ENCODE results near the gene MANBA.

The MANBA gene

GRCh38 chr4:102639598-102639997, 121.2 kb downstream of the MANBA start:
- no peak overlapping the region for H3K4me2 ChIP-seq
- H3K4me3 ChIP-seq (IDR thresholded peaks at IDR 0.05; ENCODE audit: insufficient read depth, low read depth, low read length), result no peak overlapping the region
- no peaks in the 10 kb centered on the region for H3K4me1 ChIP-seq (ENCODE audit: low read depth, poor library complexity, severe bottlenecking)
- no peaks in the 10 kb centered on the region for H3K36me3 ChIP-seq (ENCODE audit: insufficient read depth)
- no peaks in the 10 kb centered on the region for H4K20me1 ChIP-seq (ENCODE audit: insufficient read depth)
- H3K79me2 ChIP-seq (ENCODE audit: insufficient read depth, low read depth), result no peaks in the 10 kb centered on the region
- TF ChIP-seq, protein P1, sequence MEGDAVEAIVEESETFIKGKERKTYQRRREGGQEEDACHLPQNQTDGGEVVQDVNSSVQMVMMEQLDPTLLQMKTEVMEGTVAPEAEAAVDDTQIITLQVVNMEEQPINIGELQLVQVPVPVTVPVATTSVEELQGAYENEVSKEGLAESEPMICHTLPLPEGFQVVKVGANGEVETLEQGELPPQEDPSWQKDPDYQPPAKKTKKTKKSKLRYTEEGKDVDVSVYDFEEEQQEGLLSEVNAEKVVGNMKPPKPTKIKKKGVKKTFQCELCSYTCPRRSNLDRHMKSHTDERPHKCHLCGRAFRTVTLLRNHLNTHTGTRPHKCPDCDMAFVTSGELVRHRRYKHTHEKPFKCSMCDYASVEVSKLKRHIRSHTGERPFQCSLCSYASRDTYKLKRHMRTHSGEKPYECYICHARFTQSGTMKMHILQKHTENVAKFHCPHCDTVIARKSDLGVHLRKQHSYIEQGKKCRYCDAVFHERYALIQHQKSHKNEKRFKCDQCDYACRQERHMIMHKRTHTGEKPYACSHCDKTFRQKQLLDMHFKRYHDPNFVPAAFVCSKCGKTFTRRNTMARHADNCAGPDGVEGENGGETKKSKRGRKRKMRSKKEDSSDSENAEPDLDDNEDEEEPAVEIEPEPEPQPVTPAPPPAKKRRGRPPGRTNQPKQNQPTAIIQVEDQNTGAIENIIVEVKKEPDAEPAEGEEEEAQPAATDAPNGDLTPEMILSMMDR (conservative IDR thresholded peaks at IDR 0.05; ENCODE audit: low read depth, low read length), result no peak
- H2AFZ ChIP-seq (ENCODE audit: low read depth), result no peak overlapping the region
- H3K27ac ChIP-seq, result no peak overlapping the region
- H3K9ac ChIP-seq, result no peak overlapping the region
- no peaks in the 10 kb centered on the region for H3K27me3 ChIP-seq (ENCODE audit: insufficient read depth, low read depth)

DNA sequence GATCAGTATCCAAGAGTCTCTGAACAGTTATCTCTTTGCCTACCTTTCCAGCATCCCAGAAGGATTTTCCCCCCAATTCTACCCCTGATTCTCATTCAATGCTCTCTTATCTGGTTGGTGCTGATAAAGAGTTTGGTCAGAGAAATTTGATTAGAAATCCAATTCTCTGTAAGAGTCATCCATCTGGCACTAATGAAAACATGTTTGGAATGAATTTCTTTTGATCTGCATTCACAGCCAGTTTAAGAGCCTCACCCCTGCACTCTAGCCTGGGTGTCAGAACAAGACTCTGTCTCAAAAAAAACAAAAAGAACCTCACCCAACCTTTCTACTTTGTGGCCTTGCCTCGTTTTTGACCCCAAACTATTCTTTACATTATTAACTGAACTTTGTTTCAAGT, 122.1 kb downstream of the MANBA start:
- Histone ChIP-seq H3K4me3 (IDR thresholded peaks at IDR 0.05; ENCODE audit: insufficient read depth, low read depth, low read length) (no peak overlapping the region), H3K79me2 (ENCODE audit: insufficient read depth, low read depth) (no peaks in the 10 kb centered on the region), H3K4me2 (no peak overlapping the region), H3K27me3 (ENCODE audit: insufficient read depth, low read depth) (no peaks in the 10 kb centered on the region), H4K20me1 (ENCODE audit: insufficient read depth) (no peaks in the 10 kb centered on the region), H3K36me3 (ENCODE audit: insufficient read depth) (no peaks in the 10 kb centered on the region), H3K9ac (no peak overlapping the region), H2AFZ (ENCODE audit: low read depth) (no peak overlapping the region), H3K4me1 (ENCODE audit: low read depth, poor library complexity, severe bottlenecking) (no peaks in the 10 kb centered on the region), H3K27ac (no peak overlapping the region)
- TF ChIP-seq, protein P1 (conservative IDR thresholded peaks at IDR 0.05; ENCODE audit: low read depth, low read length), result no peak

DNA sequence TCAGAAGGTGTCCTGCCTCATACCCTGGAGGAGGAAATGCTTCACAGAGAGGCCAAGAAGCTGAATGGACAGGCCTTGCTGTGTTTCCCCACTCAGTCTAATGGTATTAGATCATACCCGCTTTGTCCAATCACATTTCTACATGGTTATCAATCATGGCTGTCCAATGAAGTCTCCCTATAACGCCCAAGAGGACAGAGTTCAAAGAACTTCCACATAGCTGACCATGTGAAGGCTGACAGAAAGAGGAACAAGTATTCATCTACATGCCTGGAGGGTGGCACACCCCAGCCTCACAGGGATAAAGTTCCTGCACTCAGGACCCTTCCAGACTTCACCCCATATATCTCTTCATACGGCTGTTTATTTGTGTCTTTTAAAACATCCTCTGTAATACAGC, 123.4 kb downstream of the MANBA start:
- Histone ChIP-seq H4K20me1 (ENCODE audit: insufficient read depth) (no peaks in the 10 kb centered on the region), H3K27ac (no peak overlapping the region), H3K4me2 (no peak overlapping the region), H3K36me3 (ENCODE audit: insufficient read depth) (no peaks in the 10 kb centered on the region), H3K4me3 (IDR thresholded peaks at IDR 0.05; ENCODE audit: insufficient read depth, low read depth, low read length) (no peak overlapping the region), H2AFZ (ENCODE audit: low read depth) (no peak overlapping the region), H3K9ac (no peak overlapping the region), H3K27me3 (ENCODE audit: insufficient read depth, low read depth) (no peaks in the 10 kb centered on the region), H3K4me1 (ENCODE audit: low read depth, poor library complexity, severe bottlenecking) (no peaks in the 10 kb centered on the region), H3K79me2 (ENCODE audit: insufficient read depth, low read depth) (no peaks in the 10 kb centered on the region)
- TF ChIP-seq, protein P1 (conservative IDR thresholded peaks at IDR 0.05; ENCODE audit: low read depth, low read length), result no peak

DNA sequence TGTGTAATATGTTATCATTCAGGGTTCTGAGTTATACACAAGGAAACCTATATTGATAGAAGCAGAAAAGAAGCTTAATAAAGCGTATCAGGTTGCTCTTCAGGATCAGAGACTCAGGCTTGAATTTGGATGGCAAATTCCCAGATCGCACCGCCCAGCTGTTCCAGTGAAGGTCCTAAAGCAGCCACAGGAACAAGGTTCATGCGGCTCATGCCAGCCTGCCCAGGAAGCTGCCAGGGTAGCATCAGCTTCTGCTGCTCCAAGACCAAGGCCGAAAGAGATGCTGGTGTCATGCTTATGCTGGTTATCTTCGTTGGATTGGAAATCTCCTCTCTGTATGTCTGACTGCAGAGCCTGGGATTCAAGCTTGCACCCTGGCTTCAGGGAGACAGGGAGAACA, 127.7 kb downstream of the MANBA start:
- Histone ChIP-seq H3K27ac (no peak overlapping the region), H3K9ac (no peak overlapping the region), H3K4me3 (IDR thresholded peaks at IDR 0.05; ENCODE audit: insufficient read depth, low read depth, low read length) (no peak overlapping the region), H2AFZ (ENCODE audit: low read depth) (no peak overlapping the region), H3K4me1 (ENCODE audit: low read depth, poor library complexity, severe bottlenecking) (no peaks in the 10 kb centered on the region), H4K20me1 (ENCODE audit: insufficient read depth) (no peaks in the 10 kb centered on the region), H3K79me2 (ENCODE audit: insufficient read depth, low read depth) (no peaks in the 10 kb centered on the region), H3K27me3 (ENCODE audit: insufficient read depth, low read depth) (no peaks in the 10 kb centered on the region), H3K4me2 (no peak overlapping the region), H3K36me3 (ENCODE audit: insufficient read depth) (no peaks in the 10 kb centered on the region)
- TF ChIP-seq, protein P1 (conservative IDR thresholded peaks at IDR 0.05; ENCODE audit: low read depth, low read length), result no peak
